Stimulated activated CD8-positive, alpha-beta memory T cell treated with anti-CD3 and anti-CD28 coated beads, Interleukin-15, amount 100 ng/mL, for 4 hours (primary cell): Measurements from ENCODE around the gene MCFD2.

Source experiments
- DNase-seq, 2 donors: peaks; one replicate each; pipeline ENCODE4 v3.0.0-alpha.2; 2020; ENCODE audit warnings: low read depth in 2 of 2

The MCFD2 gene

DNA sequence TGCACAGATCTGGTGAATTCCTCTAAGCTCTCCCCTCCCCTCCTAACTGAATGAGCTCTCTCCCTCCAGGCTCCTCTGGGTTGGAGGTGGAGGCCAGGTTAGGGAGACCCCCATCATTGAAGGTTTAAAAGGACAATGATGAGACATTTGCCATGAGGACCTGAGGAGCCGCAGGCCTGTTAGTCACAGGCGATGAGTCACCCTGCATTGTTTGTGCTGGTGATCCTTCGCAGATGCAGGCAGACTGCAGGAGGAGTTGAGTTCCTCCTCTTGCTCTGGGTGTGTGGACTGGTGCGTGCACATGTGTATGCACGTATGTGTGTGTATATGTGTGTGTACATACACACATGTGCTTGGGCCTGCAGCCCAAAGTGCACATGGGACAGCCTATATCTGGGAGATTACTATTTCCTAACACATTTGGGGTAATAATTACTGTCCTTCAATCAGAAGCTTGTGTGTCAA is 42.0 kb downstream of the MCFD2 start:
- no peak for DNase-seq

- no peak for DNase-seq
Observed at GRCh38 chr2:46872902-46873603, 42.6 kb downstream of the MCFD2 start.

DNA sequence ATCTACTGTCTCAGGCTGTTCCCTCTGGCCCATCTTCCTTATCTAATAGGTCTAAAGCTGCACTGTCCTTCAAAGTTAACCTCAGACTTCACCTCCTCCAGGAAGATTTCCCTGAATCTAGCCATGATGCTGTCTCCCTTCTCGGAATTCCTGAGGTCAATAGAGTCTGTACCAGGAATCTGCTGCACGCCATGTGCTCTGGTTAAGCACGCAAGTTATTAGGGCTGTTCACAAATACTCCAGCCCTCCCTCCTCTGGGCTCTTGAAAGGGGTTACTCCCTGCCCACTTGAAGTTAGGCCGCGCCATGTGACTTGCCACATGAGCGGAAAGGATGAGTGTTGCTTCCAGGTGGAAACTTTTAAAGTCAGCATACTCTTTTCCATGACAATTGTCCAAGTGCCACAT is 43.6 kb downstream of the MCFD2 start:
- DNase-seq = no peak

DNA sequence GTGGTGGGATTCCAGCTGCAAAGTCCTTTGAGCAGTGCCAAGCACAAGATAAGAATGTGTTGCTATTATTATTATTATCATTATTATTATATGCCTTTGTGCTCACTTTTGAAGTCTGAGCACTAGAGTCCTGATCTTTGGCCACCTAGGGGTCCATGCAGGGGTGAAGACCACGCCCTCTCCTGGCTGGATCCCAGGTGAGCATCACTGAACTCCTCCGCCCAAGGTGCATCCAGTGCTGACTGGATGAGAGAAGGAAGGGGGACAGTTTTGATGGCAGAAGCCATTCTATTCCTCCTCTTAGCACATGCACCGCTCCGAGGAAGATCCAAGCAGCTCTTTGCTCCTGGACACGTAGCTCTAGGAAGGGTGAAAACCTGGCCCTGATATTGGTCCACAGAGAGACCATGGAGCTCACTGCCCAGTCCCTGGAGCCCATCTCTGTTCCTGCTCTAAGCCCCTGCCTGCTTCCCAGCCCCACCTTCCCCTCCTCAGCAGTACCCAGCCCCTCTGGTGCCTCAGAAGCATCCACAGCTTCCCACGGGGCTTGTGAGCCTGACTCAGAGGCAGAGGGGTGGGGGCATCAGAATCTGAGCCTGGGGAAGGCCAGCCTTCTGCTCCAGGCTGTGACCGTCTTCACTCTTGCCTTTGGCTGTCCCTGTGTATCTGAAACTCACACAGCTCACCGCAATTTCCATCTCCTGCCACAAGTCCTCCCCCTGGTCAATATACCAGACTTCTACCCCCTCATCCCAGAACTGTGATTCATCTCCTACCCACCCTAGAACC is 45.4 kb downstream of the MCFD2 start:
- no peak for DNase-seq

GRCh38 chr2:46869621-46870020 is 46.0 kb downstream of the MCFD2 start:
- DNase-seq = no peak

- DNase-seq = no peak
Observed at GRCh38 chr2:46866770-46867246, 48.8 kb downstream of the MCFD2 start.

GRCh38 chr2:46865181-46865970 is 50.2 kb downstream of the MCFD2 start:
- no peak for DNase-seq

DNA sequence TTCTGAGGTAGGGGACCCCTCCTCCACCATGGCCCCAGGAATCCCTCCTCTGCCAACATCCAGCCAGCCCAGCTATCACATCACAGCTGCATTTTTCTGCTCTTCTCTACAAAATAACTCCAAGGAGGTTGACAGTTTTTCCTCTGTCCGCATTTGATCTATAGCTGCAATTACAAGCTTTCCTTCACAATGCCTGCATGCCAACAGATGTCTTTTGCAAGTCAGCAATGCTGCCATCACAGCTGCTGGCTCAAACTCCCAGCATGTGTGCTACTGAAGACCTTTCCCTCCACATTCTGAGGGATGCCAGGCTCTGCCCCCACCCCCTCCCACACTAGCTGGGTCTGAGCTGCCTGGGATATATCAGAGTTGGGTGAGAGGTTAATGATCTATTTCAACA is 51.7 kb downstream of the MCFD2 start:
- DNase-seq = no peak

- DNase-seq = no peak
Observed at GRCh38 chr2:46862514-46862913, 53.1 kb downstream of the MCFD2 start.

DNA sequence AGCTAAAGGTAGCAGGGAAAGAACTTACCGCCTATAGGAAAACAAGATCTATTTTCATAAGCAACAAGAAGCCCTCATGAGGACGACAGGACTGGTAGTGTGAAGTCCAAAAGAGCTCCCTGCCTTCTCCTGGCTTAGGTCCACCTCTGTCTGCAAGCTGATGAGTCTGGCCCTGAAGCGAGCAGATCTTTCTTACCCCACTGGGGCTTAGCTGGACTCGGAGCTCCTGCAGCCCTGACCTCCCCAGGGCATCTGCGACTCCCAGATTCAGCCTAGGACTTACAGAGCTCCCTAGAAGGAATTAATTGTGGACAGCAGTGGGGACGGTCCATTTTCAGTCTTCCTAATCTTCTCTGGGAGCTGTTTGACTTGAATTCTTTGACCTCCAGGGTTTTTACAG is 53.7 kb downstream of the MCFD2 start:
- DNase-seq = no peak

GRCh38 chr2:46859482-46859881 is 56.1 kb downstream of the MCFD2 start:
- no peak for DNase-seq

GRCh38 chr2:46858702-46859090 is 56.9 kb downstream of the MCFD2 start:
- no peak for DNase-seq

DNA sequence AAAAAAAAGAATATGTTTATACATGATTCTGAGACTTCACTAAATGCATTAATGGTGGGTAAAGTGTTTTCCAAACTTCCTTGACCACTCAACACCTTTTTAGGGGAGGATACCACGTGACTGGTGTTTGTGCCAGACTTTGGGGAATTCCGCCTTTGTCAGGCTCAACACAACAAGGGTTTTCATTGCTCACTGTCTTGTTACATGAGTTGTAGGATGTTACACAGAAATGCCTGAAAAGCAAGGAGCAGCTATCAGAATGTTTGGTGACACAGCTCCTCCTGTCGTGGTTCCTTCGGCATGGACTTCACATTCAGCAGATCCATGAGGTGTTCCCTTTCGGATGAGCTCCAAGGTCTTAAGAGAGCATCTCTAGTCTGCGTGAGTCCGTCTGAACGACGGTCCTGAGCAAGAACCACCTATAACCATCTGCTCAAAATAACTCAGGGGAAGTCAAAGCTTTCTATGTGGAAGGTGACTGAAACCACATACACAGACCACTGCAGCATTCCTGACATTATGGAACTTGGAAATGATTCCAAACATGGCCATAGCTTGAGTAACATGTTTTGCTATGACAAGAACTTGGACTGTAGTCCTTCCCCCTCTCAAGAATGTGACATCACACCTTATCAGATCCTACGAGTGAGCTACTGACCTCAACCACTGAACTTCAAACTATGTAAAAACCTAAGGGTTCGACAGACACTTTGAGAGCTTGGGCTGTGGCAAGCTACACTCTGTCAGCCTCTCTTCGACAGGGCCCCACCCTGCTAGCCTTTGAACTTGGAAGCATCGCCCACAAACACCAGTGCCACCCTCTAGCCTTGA is 57.5 kb downstream of the MCFD2 start:
- no peak for DNase-seq

- DNase-seq = no peak
Observed at GRCh38 chr2:46856336-46856735, 59.3 kb downstream of the MCFD2 start.

DNA sequence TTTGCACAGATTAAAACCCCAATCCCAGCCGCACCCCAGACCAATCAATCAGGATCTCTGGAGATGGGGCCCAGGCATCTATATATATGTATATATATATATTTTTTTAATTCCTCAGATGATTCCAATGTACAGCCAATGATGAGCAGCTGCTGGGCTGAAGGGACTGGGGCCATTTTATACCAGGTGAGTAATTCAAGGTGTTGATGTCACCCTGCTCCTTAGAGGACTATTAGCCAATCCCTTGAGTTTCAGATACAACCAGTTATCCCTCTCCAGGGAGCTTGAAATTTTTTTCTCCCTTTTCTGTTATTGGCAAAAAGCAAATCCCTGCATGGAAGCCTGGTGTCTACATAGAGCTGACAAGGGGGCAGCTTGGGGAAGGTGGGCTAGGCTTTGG is 59.8 kb downstream of the MCFD2 start:
- no peak for DNase-seq

GRCh38 chr2:46854260-46854659 is 61.3 kb downstream of the MCFD2 start:
- DNase-seq = no peak

DNA sequence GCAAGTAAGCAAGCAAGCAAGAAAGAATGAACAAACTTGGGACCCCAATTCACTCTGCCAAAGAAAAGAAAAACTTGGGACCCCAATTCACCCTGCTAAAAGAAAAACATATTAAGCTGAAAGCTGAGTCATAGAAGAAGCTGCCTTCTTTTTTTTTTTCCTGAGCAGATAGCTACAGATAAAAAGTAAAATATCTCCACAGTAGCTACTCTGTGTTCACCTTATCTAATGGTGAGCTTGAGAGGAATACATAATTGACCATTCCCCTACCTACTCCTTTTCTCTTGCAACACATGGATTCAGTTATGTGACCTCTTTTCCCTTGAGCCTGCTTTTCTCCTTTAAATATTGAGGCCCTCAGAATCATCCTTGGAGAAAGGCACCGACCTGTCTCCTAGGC is 63.0 kb downstream of the MCFD2 start:
- no peak for DNase-seq

DNA sequence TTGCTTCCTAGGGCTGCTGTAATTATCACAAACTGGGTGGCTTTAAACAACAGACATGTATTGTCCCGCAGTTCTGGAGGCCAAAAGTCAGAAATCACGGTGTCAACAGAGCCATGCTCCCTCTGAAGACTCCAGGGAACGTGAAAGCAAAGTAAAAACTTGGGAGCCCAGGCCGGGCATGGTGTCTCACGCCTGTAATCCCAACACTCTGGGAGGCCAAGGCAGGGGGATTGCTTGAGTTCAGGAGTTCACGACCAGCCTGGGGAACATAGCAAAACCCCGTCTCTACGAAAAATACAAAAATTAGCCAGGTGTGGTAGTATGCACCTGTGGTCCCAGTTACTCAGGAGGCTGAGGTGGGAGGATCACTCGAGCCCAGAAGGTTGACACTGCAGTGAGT is 63.5 kb downstream of the MCFD2 start:
- no peak for DNase-seq
